Raji (cell line): ENCODE data around the gene DNAJC11.

Source experiments
- POLR2A ChIP-seq: IDR thresholded peaks from 2 replicates; pipeline ENCODE4 v1.6.1; 2011; ENCODE audit warnings: low read depth, low read length, control low read depth; ENCODE audit not compliant: insufficient read depth

DNAJC11 gene

DNA sequence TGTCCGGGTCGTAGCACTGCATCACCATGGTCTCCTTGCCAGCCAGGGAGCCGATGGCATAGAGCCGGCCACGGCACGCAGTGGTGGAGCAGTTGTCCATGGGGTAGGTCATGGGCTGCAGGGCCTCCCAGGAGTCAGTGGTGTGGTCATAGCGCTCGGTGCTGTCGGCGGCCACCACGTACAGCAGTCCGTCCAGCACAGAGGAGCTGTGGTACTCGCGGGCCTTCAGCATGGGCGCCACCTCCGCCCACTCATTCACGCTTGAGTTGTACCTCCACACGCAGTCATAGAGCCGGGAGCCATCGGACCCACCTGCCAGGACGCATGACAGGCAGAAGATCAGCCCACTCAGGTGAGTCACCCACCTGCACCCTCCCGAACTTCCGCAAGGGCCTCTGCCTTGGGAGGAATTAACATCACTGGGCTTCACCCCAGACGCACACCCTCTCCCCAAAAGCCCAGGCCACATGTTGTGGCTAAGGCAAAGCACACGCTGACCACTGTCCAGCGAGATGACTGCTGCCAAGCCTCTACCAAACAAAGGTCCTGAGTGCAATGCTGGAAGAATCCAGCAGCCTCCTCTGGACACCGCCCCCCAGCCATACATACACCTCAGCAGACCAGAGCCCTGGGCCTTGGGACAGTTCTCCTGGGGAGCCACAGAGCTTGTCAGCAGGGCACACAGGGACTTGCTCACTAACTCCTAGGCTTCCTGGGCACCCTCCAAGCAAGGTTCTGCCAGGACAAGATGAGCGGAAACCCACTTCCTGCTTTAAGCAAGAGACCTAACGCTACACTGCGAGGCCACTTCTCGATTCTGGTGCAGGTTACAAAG, 102.3 kb downstream of the DNAJC11 start:
- no peak for TF ChIP-seq POLR2A

DNA sequence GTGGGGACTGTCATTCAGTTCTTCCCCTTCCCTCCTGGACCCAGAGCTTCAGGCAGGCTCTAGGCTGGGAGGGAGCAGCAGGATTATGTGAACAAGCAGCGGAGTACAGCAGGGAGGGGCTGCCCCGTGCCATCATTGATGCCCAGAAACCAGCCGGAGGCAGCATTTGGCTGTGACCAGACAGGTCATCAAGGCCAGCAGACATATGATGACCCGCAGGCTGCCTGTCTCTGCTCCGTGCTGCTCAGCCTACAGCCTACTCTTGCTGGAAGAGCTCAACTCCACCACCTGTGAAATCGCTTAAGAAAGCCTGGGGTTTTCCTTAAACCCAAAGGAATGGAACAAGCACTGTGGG, 103.9 kb downstream of the DNAJC11 start:
- no peak for TF ChIP-seq POLR2A

DNA sequence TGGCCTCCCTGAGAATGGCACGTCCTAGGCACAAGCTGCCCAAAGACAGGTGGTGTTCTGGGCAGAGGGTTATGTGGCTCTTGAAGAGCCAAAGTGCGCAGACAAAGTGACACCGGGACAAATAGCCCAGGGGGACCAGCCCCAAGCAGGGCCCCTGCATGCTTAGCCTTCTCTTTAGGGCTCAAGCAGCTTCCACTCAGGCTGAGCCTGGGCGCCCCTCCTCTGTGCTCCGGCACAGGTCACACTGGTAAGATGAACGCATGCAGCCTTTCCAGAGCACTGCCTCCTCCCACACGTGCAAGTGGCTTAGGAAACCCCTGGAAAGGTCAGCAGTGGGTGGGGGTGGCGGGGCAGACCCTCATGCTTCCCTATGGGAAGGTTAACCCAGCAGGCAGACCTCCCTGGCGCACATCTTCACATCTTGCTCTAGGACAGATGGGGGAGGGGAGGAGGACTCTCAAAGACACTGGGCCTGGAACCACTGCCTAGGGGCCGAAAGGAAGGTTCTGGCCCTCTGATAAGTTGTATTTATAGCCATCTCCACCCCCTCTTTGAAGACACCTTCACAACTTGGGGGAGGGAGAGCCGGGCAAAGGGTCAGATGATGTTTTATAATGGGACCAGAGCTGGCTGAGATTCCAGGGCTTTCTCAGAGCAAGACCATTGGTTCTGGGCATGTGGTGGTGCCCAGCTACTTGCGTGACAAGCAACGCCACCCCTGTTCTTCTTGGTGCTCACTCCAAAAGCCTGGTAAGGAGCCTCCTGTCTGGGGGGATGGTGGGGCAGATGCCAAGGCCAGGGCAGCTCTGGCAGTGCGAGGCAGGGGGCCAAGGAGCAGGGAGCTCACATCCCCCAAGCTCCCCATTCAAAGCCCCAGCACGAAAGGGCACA, 104.5 kb downstream of the DNAJC11 start:
- TF ChIP-seq POLR2A: no peak

DNA sequence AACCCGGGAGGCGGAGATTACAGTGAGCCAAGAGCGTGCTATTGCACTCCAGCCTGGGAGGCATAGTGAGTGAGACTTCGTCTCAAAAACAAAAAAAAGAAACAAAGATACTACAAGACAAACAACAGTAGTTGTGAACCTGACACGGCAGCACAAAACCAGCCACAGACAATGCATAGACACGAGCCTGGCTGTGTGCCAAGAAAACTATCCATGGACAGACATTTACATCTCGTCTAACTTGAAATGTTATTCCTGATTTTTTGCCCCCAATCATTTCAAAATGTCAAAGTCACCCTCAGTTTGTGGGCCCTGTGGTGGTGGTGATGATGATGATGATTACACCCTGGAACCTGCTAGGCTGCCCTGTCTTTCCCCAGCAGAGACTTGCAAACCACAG, 105.3 kb downstream of the DNAJC11 start:
- TF ChIP-seq POLR2A: no peak

DNA sequence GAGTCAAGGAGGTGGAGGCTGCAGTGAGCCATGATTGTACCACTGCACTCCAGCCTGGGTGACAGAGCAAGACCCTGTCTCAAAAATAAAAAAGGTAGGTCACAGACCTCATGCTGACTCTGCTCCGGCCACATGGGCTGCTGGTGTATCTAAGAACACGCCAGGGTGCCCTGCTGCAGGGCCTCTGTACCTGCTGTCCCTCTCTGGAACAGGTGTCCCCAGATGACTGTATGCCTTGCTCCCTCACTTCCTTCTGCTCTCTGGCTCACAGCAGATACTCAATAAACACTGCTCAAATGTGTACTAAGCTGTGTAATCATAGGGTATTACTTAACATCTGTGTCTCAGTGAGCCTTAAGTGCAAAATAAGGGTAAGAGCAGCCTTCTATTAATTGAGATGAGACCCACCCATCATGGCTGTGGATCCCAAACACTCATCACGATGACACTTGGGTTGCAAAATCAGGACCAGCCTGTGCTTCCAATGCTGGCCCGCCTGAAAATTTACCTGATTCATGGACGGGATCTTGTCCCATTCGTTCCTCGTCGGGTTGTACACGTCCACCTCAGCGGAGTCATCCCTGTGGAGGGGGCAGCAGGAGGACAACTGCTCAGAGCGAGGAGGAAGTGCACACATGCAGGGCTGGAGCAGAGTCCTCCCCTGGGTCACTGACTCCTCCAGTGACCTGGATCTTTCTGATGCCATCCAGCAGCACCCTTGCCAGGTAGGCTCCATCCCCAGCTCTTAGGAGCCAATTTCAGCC, 106.5 kb downstream of the DNAJC11 start:
- no peak for TF ChIP-seq POLR2A

DNA sequence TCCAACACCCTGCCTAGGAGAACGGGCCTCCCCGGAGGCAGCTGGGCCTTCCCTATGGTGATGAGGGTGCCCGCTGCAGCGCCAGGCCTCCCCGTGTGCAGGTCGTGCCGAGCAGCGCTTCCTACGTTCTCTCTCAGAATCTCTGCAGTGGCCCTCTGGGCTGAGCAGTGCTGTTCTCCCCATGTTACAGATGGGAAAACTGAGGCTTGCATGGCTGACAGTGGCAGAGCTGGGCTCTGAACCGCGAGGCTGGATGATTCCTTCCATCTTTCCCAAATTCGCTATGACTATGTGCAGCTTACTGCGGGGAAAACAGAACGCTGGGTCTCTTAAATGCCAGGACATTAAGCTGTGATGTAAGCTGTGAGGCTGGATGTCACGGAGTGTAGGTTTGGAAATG, 107.8 kb downstream of the DNAJC11 start:
- no peak for TF ChIP-seq POLR2A

DNA sequence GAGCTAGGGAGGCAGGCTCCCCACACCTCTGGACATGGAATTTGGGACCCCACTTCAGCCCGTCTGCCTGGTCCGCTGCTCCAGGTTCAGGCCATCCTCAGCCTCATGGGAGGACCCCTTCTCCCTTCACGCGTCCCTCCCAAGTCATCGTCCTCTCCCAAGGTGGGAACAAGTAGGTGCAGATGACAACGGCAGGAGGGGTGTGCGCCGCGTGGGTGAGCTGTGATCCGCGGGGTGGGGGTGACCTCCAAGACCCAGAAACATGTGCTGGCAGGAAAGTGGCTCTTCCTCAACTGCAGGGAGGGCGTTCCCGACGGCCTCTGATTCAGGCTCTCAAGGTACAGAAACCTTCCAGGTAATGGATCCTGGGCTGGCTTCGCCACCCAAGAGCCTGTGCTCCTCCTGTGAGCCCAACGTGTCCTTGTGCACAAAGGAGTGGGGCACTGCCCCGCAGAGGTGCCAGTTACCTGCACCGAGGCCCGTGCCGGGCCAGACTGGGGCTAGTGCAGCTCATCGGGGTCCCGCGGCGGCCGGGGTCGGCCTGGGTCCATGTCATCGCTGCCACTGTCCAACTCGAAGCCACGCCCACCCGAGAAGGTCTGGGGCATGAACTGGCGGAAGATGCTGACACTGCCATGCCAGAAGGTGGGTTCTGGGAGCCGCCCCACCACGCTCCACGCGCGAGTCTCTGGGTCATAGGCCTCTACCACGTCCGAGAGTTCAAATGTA, 108.6 kb downstream of the DNAJC11 start:
- TF ChIP-seq POLR2A: no peak

DNA sequence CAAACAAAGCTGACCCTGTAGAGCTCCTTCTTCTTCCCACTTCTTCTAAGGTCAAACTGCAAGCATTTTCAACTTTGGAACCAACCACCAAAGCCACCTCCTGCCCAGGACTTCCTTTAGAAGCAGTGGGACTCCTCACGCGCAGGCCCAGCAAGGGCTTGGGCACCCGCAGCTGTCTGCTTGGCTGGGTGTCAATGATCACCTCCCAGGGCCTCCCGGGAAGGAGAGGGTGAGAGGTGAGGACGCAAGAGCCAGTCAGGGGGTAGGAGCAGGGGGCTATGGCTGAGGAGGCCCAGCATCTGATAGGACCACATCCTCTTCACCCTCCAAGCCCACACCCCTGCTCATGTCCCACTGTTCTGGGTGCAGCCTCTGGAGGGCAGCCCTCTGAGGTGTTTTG, 109.2 kb downstream of the DNAJC11 start:
- TF ChIP-seq POLR2A: no peak

DNA sequence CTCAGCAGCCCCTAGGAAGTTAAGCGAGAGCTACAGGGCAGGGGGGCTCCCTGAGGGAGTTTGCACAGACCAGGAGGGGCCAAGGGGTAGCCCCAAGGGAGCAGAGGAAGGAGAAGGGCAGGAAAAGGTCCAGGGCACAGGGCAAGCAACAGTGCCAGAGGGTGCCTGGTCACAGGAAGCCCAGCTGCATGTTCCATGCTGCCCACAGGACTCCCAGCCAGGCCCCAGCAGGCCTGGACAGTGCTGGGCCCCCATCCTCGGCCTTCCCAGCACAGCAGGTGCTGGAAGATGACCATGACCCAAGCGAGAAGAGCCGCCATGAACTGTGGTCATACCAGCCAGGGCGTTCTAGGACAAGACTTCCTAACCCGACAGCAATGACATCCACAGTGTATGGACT, 110.0 kb downstream of the DNAJC11 start:
- TF ChIP-seq POLR2A: no peak

DNA sequence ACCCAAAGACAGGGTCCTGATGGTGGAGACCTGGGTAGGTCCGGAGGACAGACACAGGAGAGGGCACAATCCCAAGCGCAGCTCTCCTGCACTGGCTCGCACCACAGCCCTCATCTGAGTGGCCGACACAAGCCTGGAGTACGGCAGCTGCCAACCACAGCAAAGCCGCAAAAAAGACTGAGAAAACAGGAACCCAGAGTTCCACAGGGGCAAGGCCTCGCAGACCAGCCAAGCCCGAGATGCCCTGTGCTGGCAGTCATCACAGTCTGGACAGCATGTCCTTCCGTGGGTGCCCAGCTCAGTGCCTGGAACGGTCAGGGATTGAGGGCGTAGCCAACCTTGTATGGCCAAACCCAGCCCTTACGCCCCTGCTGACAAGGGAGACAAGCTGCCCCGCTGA, 110.4 kb downstream of the DNAJC11 start:
- no peak for TF ChIP-seq POLR2A

DNA sequence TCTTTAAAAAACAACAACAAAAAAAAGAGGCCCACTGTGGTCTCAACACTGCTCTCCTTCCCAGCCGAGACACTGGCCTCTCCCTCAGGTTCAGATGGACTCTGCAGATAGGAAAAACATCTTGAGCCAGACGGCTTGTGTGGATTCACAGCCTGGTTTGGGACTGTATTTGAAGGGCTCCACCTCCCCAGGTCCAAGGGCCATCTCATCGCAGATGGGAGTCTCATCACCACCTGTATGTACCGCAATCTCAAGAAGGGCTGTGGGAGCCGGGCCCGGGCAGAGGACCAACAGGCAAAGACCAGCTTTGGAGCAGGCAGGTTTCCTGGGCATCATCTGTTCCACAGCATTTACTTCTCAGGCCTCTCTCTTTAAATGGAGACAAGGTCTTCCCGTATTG, 111.6 kb downstream of the DNAJC11 start:
- TF ChIP-seq POLR2A: no peak

DNA sequence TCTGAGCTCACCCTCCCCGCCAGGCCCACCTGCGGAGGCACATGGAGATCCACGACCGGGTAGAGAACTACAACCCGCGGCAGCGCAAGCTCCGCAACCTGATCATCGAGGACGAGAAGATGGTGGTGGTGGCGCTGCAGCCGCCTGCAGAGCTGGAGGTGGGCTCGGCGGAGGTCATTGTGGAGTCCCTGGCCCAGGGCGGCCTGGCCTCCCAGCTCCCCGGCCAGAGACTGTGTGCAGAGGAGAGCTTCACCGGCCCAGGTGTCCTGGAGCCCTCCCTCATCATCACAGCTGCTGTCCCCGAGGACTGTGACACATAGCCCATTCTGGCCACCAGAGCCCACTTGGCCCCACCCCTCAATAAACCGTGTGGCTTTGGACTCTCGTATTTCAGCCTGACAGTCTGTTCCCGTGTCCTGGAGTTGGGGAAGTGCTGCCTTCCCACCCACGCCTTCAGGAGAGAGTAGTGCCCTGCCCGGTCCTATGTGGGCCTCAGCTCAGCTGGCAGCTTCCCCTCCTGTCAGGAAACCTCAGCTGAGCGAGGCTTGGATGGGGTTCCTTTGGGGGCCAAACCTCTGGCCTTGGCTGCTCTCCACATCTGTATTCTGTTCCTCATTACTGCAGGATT, 112.6 kb downstream of the DNAJC11 start:
- TF ChIP-seq POLR2A: no peak

DNA sequence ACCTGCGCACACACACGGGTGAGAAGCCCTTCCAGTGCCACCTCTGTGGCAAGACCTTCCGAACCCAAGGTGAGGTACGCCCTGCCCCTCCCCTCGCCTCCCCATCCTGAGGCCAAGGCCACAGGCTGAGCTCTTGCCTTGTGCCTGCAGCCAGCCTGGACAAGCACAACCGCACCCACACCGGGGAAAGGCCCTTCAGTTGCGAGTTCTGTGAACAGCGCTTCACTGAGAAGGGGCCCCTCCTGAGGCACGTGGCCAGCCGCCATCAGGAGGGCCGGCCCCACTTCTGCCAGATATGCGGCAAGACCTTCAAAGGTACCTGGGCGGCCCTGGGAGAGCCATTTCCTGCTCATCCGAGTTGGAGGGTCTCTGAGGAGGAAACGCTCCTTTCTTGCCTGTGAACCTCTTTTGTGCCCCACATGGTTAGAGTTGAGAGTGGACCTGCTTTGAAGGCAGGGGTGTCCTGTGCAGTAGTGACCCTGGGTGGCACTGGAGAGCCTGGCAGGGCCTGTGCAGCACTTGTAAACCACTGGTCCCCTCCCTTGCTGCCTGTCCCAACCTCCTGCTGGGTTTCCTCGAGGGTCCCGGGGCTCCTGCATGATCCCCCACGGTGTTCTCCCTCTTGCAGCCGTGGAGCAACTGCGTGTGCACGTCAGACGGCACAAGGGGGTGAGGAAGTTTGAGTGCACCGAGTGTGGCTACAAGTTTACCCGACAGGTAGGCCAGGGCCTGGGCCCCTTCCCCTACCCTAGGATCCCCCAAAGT, 113.3 kb downstream of the DNAJC11 start:
- TF ChIP-seq POLR2A: no peak
